Tibial artery (tissue), 4 donors: ENCODE data around the gene TMEM120B.

Experiments used
- DNase-seq, 2 donors: peaks; one replicate each; pipeline ENCODE4 v3.0.0-alpha.2; 2019
- H3K27ac ChIP-seq, 2 donors: fragments of 200-600 bp; sonication (generic) in 1 of 2; 1 replicate in 1 of 2; 2 replicates in 1 of 2; pipeline ENCODE4 v1.5.1; 2018 to 2019; ENCODE audit warnings: mild to moderate bottlenecking in 1 of 2
- H3K27me3 ChIP-seq, 2 donors: fragments of 200-600 bp; sonication (generic) in 1 of 2; one replicate each; pipeline versions ENCODE4 v1.5.1 to v1.6.0; 2016 to 2019
- H3K36me3 ChIP-seq, 3 donors: fragments of 200-600 bp; sonication (generic) in 2 of 3; one replicate each; pipeline ENCODE4 v1.5.1; 2016 to 2019; ENCODE audit warnings: mild to moderate bottlenecking in 2 of 3
- H3K4me1 ChIP-seq, 4 donors: fragments of 200-600 bp; sonication (generic) in 2 of 4; 1 replicate in 3 of 4; 2 replicates in 1 of 4; pipeline ENCODE4 v1.5.1; 2016 to 2019
- H3K4me3 ChIP-seq, 2 donors: fragments of 200-600 bp; sonication (generic) in 1 of 2; 1 replicate in 1 of 2; 2 replicates in 1 of 2; pipeline ENCODE4 v1.5.1; 2018 to 2019; ENCODE audit warnings: mild to moderate bottlenecking in 2 of 2
- H3K9me3 ChIP-seq, 3 donors: fragments of 200-600 bp; sonication (generic) in 1 of 3; one replicate each; pipeline ENCODE4 v1.5.1; 2016 to 2019
- intact Hi-C: fragments of 100-400 bp; cut with DNase I; formaldehyde crosslinking; loops from one replicate; pipeline ENCODE4 v1.15.0; 2023; ENCODE audit warnings: low total_unique reads
- TF ChIP-seq, protein P1 (sequence below), 2 experiments: fragments of 200-600 bp in 1 of 2; fragments of 450-650 bp in 1 of 2; IDR thresholded peaks; one replicate each; pipeline ENCODE4 v1.5.1; 2017 to 2019; ENCODE audit warnings: antibody characterized with exemption in 2 of 2, mild to moderate bottlenecking in 1 of 2, moderate library complexity in 1 of 2

Gene TMEM120B

GRCh38 chr12:121762269-121762668 lies 49.7 kb downstream of the TMEM120B start:
- Histone ChIP-seq H3K27me3 (no peaks in the 10 kb centered on the region), H3K9me3 (no peaks in the 10 kb centered on the region), H3K4me3 (no peak overlapping the region), H3K36me3 (peaks cover 0 to 4% (median 0%) of the 10 kb centered on the region in 3 donors), H3K4me1 (peaks cover 0 to 16% (median 4%) of the 10 kb centered on the region in 4 donors), H3K27ac (no peak overlapping the region)
- no peak for DNase-seq
- intact Hi-C loops, result no loop called here
- TF ChIP-seq, protein P1, sequence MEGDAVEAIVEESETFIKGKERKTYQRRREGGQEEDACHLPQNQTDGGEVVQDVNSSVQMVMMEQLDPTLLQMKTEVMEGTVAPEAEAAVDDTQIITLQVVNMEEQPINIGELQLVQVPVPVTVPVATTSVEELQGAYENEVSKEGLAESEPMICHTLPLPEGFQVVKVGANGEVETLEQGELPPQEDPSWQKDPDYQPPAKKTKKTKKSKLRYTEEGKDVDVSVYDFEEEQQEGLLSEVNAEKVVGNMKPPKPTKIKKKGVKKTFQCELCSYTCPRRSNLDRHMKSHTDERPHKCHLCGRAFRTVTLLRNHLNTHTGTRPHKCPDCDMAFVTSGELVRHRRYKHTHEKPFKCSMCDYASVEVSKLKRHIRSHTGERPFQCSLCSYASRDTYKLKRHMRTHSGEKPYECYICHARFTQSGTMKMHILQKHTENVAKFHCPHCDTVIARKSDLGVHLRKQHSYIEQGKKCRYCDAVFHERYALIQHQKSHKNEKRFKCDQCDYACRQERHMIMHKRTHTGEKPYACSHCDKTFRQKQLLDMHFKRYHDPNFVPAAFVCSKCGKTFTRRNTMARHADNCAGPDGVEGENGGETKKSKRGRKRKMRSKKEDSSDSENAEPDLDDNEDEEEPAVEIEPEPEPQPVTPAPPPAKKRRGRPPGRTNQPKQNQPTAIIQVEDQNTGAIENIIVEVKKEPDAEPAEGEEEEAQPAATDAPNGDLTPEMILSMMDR (IDR thresholded peaks at IDR 0.05), result no peak

DNA sequence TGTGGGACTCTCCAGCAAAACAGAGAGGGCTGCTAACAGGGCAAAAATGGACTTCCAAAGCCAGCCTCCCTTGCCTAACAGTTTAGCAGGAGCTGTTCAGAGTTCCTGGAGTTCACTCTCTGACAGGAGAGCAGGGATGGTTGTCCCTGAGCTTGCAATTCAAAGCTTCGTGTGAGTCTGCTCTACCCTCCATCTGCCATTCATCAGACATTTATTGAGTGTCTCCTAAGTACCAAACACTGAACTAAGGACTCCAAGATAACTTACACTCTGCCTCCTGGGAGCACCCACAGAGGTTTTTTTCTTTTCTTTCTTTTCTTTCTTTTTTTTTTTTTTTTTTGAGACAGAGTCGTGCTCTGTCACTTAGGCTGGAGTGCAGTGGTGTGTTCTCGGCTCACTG lies 52.3 kb downstream of the TMEM120B start:
- peaks cover 0 to 34% (median 21%) of the 10 kb centered on the region in 4 donors for H3K4me1 ChIP-seq
- TF ChIP-seq, protein P1 (IDR thresholded peaks at IDR 0.05), result no peak
- H3K9me3 ChIP-seq, result no peaks in the 10 kb centered on the region
- no peak overlapping the region for H3K27ac ChIP-seq
- intact Hi-C loops, result no loop called here
- peaks cover 0 to 4% (median 0%) of the 10 kb centered on the region in 3 donors for H3K36me3 ChIP-seq
- H3K27me3 ChIP-seq, result no peaks in the 10 kb centered on the region
- DNase-seq, result no peak
- H3K4me3 ChIP-seq, result no peak overlapping the region

DNA sequence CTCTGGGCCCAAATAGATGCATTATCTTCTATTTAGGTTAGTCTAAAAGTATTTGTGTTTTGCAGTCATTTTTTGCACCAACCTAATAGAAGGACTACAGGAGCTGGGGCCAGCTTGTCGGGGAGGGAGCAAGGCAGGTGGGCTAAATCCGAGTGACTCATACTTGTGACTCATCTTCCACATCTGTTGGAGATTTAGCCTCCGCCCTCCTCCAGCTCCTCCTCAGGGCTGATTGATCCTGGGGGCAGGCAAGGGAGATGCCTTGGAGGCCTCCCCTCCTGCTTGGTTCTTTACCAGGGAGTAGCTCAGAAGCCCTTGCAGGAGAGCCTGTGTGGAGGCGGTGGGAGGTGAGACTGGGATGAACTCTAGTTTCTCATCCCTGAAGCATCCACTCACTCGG lies 53.0 kb downstream of the TMEM120B start:
- no peaks in the 10 kb centered on the region for H3K9me3 ChIP-seq
- intact Hi-C loops, result no loop called here
- no peak overlapping the region for H3K4me3 ChIP-seq
- no peak overlapping the region for H3K27ac ChIP-seq
- H3K36me3 ChIP-seq, result peaks cover 0 to 4% (median 0%) of the 10 kb centered on the region in 3 donors
- no peak for DNase-seq
- TF ChIP-seq, protein P1 (IDR thresholded peaks at IDR 0.05), result no peak
- no peaks in the 10 kb centered on the region for H3K27me3 ChIP-seq
- peaks cover 0 to 34% (median 21%) of the 10 kb centered on the region in 4 donors for H3K4me1 ChIP-seq

- no peaks in the 10 kb centered on the region for H3K27me3 ChIP-seq
- DNase-seq, result no peak
- H3K9me3 ChIP-seq, result no peaks in the 10 kb centered on the region
- peaks cover 0 to 34% (median 21%) of the 10 kb centered on the region in 4 donors for H3K4me1 ChIP-seq
- H3K36me3 ChIP-seq, result peaks cover 0 to 3% (median 0%) of the 10 kb centered on the region in 3 donors
- no peak overlapping the region for H3K27ac ChIP-seq
- TF ChIP-seq, protein P1 (IDR thresholded peaks at IDR 0.05), result no peak
- intact Hi-C loops, result no loop called here
- no peak overlapping the region for H3K4me3 ChIP-seq
These were observed 53.9 kb downstream of the TMEM120B start for GRCh38 chr12:121766290-121767039.

DNA sequence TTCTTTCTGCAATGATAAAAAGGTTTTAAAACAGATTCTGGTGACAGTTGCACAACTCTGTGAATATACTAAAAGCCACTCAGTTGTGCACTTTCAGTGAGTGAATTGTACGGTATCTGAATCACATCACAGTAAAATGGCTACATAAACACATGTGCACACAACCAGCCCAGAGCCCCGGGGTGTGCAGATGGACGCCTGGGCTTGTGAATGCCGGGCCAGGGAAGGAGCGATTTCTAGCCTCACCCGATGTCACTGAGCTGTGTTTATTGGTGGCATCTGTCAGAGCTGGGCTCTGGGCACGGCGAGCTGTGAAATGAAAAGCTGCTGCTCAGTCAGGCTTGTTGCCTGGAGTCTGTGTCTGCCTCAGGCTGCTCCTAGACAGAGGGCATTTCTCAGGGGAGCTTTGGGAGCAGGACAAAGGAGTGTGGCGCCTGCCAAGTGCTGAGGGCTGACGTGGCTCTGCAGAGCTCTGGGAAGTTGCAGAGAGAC lies 55.0 kb downstream of the TMEM120B start:
- no peak overlapping the region for H3K4me3 ChIP-seq
- H3K36me3 ChIP-seq, result no peaks in the 10 kb centered on the region
- TF ChIP-seq, protein P1 (IDR thresholded peaks at IDR 0.05), result no peak
- intact Hi-C loops, result no loop called here
- peak overlapping the region; percentile 25 to 55 for H3K27ac ChIP-seq
- no peaks in the 10 kb centered on the region for H3K27me3 ChIP-seq
- peak; percentile 40 to 89 for DNase-seq
- no peaks in the 10 kb centered on the region for H3K9me3 ChIP-seq
- H3K4me1 ChIP-seq, result peaks cover 0 to 26% (median 19%) of the 10 kb centered on the region in 4 donors
